Neural progenitor cell (in vitro differentiated cells): ENCODE data around the gene HMX1.

Experiments used
- CTCF ChIP-seq: fragments of 200-600 bp; sonication (generic); IDR thresholded peaks from 2 replicates; pipeline ENCODE4 v1.5.1; 2017; ENCODE audit warnings: antibody characterized with exemption, mild to moderate bottlenecking
- EZH2 ChIP-seq: fragments of 200-600 bp; sonication (generic); IDR thresholded peaks from 2 replicates; pipeline ENCODE4 v1.6.1; 2017; ENCODE audit warnings: antibody characterized with exemption, mild to moderate bottlenecking, moderate library complexity
- EZH2phosphoT487 ChIP-seq: fragments of 200-600 bp; sonication (generic); IDR thresholded peaks from 2 replicates; pipeline ENCODE4 v1.6.1; 2017; ENCODE audit warnings: antibody characterized with exemption

DNA sequence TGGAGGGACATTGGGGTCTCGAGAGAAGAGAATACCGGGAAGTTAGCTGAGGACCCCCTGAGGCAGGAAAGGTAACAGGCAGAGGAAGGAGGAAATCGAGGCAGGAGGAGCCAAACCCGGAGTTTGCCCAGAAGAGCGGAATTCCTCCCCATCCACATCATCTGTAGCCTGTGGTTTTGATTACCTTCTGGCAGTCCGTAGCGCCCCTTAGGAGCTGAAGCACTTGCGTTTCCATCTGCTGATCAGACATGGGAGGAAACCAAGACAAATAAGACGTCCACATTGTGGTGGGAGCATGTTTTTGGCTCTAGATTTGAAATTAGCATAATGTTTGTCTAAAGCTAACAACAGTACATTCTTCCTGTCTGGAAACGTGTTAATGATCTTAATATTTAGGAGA lies 26.8 kb upstream of the HMX1 start:
- TF ChIP-seq CTCF (no peak), EZH2 (no peak), EZH2phosphoT487 (no peak)
